Large intestine (tissue), 3 donors: ENCODE data around the gene C5orf58. TPM values are rescaled to one million over a fixed set of nuclear protein-coding genes. Genes with fewer than 3 reads are reported as not detected.

Experiments used
- DNase-seq, 2 donors: peaks; one replicate each; pipeline versions ENCODE4 v3.0.0 to v3.0.0-alpha.2; 2013
- H3K27ac ChIP-seq: one replicate; pipeline ENCODE4 v1.5.1; 2013; ENCODE audit warnings: low read length
- H3K27me3 ChIP-seq: 2 replicates; pipeline ENCODE4 v1.6.1; 2013; ENCODE audit warnings: low read length; ENCODE audit not compliant: control insufficient read depth, insufficient read depth
- H3K36me3 ChIP-seq: 2 replicates; pipeline ENCODE4 v1.6.1; 2013; ENCODE audit warnings: low read length; ENCODE audit not compliant: control insufficient read depth, insufficient read depth
- H3K4me1 ChIP-seq: one replicate; pipeline ENCODE4 v1.6.1; 2013; ENCODE audit warnings: low read length; ENCODE audit not compliant: control insufficient read depth, insufficient read depth
- H3K4me3 ChIP-seq: one replicate; pipeline ENCODE4 v1.5.1; 2013; ENCODE audit warnings: low read length
- H3K9me3 ChIP-seq: one replicate; pipeline ENCODE4 v1.6.1; 2013; ENCODE audit warnings: mild to moderate bottlenecking, low read depth, low read length, moderate library complexity; ENCODE audit not compliant: control insufficient read depth
- WGBS: methylation state at CpG from one replicate; pipeline ENCODE4 v1.1.5; 2013; ENCODE audit warnings: low lambda C conversion rate; ENCODE audit not compliant: insufficient coverage; 5-methylcytosine and 5-hydroxymethylcytosine counted together
- polyA plus RNA-seq: library from polyadenylated mRNA; unstranded; fragments of 120-200 nt; gene quantifications from one replicate; pipeline ENCODE4 v1.2.1, GENCODE V29; 2013

C5orf58 gene
- polyA plus RNA-seq, 1 donor = 1.0 TPM

DNA sequence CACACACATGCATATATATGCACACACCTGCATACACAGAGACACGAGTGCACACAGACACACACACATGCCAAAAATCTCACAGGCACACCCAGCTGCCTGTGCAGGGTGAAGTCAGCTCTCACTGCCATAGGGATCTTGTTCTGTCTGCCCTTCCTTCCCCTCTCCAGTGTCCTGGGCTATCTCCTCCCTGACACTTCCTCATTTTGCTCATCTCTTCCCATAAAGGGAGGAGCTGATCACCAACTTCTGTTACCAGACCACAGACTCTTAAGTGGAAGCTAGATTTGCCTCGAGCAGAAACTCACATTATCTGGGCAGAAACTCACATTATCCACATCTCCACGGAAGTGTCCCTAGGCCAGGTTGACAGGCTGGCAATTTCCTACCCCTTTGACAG is 36.1 kb downstream of the C5orf58 start:
- no peak for DNase-seq
- Histone ChIP-seq H3K9me3 (no peaks in the 10 kb centered on the region), H3K27me3 (peaks cover 19% of the 10 kb centered on the region), H3K4me3 (no peak overlapping the region), H3K36me3 (no peaks in the 10 kb centered on the region), H3K27ac (no peak overlapping the region), H3K4me1 (no peaks in the 10 kb centered on the region)
- WGBS = no CpG with 5 or more reads among the region's 3 CpGs

DNA sequence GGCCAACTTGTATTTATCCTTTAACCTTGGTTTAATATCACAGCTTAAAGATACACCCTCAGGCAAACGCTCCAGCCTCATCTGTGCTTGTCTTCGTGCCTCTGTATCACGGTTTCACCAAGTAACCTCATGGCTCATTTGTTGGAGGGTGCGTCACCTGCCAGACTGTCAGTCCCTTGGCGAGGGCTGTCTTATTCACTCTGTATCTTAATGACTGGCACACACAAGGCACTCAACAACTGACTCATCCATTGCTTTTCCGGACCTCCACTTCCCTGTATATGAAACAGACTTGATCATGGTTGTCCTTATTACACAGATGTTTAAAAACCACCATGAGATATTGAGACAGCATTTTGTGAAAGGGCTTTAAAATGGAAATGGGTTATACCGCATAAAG is 36.8 kb downstream of the C5orf58 start:
- WGBS = no CpG with 5 or more reads among the region's 7 CpGs

DNA sequence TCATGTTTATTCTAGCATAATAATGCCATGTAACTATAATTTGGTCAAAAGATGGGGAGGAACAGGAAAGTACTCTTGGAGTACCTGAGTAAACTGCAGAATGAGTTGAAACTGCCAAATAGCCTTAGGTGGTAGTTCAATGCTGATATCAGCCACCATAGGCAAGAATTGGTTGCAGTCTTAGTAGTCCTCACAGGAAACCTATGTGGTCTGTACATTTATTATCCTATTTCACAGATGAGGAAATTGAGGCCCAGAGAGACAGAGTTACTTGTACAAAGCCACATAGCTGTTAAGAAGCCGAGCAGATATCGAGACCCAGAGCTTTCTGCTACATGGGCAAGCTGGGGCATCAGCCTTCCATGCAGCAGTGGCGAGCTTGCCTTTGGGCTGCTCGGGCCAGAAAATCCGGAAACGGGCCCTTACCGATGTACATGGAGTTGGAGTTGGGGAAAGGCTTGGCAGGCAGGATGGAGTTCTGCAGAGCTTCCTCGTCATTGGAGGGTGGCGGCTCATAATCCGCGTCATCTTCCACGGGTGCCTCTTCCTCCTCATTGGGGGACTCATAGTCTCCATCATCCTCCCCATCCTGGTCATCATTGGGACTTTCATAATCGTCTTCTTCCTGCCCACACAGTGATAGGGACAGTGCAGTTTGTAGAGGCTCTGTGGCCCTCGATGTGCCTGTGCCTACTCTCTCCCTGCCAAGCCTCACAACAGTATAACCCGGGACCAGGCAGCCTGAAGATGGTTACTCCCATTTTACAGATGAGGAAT is 37.7 kb downstream of the C5orf58 start:
- no peak overlapping the region for H3K4me3 ChIP-seq
- H3K9me3 ChIP-seq = no peaks in the 10 kb centered on the region
- WGBS = no CpG with 5 or more reads among the region's 15 CpGs
- H3K27ac ChIP-seq = no peak overlapping the region
- no peaks in the 10 kb centered on the region for H3K36me3 ChIP-seq
- peaks cover 19% of the 10 kb centered on the region for H3K27me3 ChIP-seq
- no peaks in the 10 kb centered on the region for H3K4me1 ChIP-seq
- DNase-seq = no peak

More for the DNA sequence above, 36.8 kb downstream of the C5orf58 start:
- H3K4me1 ChIP-seq = no peaks in the 10 kb centered on the region
- DNase-seq = no peak
- no peak overlapping the region for H3K4me3 ChIP-seq
- no peak overlapping the region for H3K27ac ChIP-seq
- H3K27me3 ChIP-seq = peaks cover 19% of the 10 kb centered on the region
- no peaks in the 10 kb centered on the region for H3K9me3 ChIP-seq
- H3K36me3 ChIP-seq = no peaks in the 10 kb centered on the region

DNA sequence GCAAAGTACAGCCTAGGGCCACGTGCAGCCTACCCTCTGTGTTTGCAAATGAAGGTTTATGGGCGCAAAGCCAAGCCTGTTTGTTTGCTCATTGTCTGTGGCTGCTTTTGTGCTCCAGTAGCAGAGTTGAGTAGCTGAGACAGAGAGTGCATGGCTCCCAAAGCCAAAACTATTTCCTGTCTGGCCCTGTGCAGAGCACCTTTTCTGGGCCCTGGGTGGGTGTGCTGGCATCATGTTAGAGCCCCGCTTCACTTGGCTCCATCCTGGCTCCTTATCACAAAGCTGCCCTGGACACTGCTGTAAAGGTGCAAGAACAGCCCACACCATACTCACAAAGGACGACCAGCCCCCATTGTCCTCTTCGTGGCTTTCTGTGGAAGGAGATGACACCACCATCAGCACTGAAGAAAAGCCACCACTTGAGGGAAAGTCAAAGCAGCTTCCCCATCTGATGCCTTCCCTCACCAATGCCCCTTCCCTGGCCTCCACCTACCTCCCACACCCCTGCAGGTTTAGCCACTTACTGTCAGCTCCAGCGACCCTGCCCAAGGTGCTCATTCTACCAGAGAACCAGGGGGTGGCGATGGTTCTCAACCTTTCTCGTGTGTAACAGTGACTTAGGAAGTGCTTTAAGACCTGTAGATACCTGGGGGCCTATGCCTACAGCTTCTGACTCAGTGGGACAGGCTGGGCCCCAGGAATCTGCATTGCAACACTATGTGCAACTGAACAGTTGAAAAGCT is 41.4 kb downstream of the C5orf58 start:
- no CpG with 5 or more reads among the region's 8 CpGs for WGBS
- no peaks in the 10 kb centered on the region for H3K4me1 ChIP-seq
- H3K27ac ChIP-seq = no peak overlapping the region
- no peaks in the 10 kb centered on the region for H3K36me3 ChIP-seq
- no peaks in the 10 kb centered on the region for H3K27me3 ChIP-seq
- H3K9me3 ChIP-seq = no peaks in the 10 kb centered on the region
- no peak overlapping the region for H3K4me3 ChIP-seq
- DNase-seq = no peak

DNA sequence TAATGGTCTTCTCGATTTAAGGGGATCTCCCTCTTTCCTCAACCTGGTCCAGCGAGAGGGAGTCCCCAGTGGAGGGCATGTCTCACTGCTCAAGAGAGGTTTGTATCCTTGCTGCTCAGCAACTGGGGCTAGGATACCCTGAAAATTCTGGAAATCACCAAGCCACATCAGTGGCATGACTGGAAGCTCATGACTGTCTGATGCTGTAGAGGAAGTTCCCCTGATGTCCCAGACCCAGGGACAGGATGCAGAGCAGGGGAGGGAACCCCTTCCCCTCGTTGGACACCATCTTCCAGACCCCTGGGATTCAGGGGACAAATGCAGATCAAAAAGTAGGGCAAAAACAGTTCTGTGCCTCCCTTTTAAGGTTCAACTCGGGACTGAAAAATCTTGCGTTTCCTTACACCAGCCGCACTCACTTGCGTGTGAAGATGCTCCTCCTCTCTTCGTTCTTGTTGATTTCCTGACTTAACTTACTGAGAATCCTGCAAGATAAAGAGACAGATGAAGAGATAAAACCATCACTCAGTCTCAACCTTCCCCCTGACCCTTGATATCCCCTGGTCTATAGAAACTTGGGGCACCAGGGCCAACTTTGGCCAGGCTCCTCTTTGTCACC is 42.7 kb downstream of the C5orf58 start:
- no peaks in the 10 kb centered on the region for H3K9me3 ChIP-seq
- DNase-seq = no peak
- no peaks in the 10 kb centered on the region for H3K36me3 ChIP-seq
- H3K4me3 ChIP-seq = no peak overlapping the region
- no CpG with 5 or more reads among the region's 8 CpGs for WGBS
- no peaks in the 10 kb centered on the region for H3K27me3 ChIP-seq
- H3K4me1 ChIP-seq = no peaks in the 10 kb centered on the region
- H3K27ac ChIP-seq = no peak overlapping the region

DNA sequence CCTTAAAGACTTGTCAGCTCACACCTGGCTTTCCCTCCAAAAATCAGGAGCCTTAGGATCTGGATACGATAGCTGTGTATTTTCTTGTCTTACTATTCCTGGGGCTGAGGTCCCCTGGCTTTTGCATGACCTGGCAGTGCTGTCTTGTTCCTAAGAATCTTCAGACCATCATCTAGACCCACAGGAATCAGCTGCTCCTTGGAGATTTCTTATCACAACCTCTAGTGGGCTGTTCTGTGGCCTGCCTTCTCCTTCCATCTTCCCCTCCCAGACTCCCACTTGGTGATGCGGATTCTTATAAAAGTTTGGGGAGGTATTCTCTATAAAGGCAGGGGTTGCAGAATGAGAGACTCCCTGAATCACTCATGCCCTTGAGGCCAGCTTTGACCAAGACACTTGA is 43.4 kb downstream of the C5orf58 start:
- Histone ChIP-seq H3K4me3 (no peak overlapping the region), H3K27ac (no peak overlapping the region), H3K4me1 (no peaks in the 10 kb centered on the region), H3K9me3 (no peaks in the 10 kb centered on the region), H3K27me3 (no peaks in the 10 kb centered on the region), H3K36me3 (no peaks in the 10 kb centered on the region)
- no peak for DNase-seq
- no CpG with 5 or more reads among the region's 2 CpGs for WGBS

DNA sequence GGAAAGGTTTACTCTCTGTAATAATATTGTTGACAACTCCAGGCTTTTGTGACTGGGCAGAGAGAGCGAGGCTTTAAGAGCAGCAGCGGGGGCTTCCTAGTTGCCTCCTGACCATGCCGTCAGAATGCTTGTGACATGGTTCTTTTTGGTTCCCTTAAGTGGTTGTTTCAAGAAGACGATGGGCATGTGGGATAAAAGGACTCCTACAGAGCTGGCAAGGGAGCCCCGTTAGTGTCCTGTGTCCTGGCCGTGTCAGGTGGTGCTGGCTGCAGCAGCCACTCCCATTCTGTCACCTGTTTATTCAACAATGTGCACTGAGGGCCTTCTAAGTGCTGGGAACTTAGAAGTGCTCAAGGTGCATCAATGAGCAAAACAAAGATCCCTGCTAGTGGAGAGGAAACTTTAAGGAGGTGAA is 45.1 kb downstream of the C5orf58 start:
- Histone ChIP-seq H3K27ac (no peak overlapping the region), H3K36me3 (no peaks in the 10 kb centered on the region), H3K4me3 (no peak overlapping the region), H3K4me1 (no peaks in the 10 kb centered on the region), H3K27me3 (no peaks in the 10 kb centered on the region), H3K9me3 (no peaks in the 10 kb centered on the region)
- DNase-seq = no peak
- WGBS = no CpG with 5 or more reads among the region's 6 CpGs

DNA sequence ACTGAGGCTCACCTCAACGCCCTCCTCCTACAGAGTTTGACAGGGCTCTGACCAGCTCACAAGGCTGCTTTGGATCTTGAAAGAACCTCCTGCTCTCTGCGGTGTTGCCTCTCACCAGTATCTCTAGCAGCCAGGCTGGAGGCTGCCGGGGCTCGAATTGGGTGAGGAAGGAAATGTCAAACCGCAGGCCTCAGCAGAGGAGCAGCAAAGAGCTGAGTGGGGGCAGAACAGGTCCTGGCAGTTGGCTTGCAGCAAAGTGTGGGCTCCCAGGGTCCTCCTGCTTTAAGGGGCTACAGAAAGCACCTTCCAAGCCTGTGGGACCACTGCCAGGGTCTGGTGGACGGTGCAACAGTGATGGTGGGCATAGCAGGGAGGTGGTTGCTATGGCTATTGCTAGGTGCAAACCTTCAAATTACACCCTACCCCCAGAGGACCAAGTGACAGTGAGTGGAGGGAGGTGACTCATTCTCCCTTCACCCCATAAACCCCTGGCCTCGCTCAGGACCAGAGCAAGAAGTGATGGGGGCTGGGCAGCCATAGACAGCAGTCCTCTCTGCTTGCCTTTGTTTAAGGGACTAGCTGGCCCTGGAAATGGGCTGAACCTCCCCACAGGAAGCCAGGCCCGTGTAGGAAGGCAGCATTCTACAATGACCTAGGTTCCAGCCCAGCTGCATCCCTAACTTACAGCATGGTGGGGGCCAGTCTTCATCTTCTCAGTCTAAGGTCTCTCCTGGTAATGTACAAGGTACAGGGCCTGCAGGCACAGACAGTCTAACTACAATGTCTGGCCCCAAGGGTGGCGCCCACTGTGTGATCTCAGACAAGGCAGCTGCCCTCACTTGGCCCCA is 46.0 kb downstream of the C5orf58 start:
- DNase-seq = peak in 1 of 2 donors; percentile 30
- no peaks in the 10 kb centered on the region for H3K27me3 ChIP-seq
- WGBS = no CpG with 5 or more reads among the region's 9 CpGs
- no peaks in the 10 kb centered on the region for H3K4me1 ChIP-seq
- H3K9me3 ChIP-seq = no peaks in the 10 kb centered on the region
- no peak overlapping the region for H3K4me3 ChIP-seq
- H3K36me3 ChIP-seq = no peaks in the 10 kb centered on the region
- H3K27ac ChIP-seq = no peak overlapping the region

DNA sequence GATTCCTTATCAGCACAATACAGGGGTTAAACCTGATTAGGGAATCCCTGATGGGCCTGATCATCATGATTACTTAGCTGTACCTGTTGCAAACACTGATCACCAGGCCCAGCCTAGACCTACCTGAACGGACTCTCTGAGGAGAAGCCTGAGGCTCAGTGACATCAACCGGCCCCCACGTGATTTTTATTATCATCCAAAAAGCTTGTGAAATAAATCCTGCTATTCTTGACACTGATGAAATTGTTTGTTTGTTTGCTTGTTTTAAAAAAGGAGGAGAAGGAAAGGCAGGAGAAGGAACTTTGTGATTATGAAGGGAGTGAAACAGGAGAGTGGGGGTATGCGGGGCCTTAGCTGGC is 46.7 kb downstream of the C5orf58 start:
- Histone ChIP-seq H3K4me3 (no peak overlapping the region), H3K9me3 (no peaks in the 10 kb centered on the region), H3K4me1 (no peaks in the 10 kb centered on the region), H3K27ac (no peak overlapping the region), H3K27me3 (no peaks in the 10 kb centered on the region), H3K36me3 (no peaks in the 10 kb centered on the region)
- no CpG with 5 or more reads among the region's 4 CpGs for WGBS
- no peak for DNase-seq

DNA sequence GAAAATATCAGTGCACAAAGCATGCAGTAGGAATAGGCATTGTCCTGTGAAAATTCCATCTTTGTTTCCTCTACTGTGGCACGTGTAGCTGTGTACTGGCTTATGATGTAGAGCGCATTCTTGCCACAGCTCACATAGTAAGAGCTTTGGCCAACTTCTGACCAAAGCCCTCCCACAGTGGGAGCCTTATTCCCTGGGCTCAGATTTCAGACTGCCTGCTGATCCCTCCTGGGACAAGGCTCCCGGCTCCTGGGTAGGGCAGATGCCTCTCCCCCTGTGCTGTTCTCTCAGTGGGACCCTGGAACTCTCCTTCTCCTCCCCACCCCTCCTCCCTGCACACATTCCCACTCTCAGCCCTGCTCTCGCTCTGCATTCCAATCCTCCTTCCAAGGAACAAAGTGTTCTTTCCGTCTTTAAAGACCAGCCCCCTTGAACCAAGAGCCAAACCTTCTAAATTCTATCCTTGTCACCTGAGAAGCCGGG is 47.3 kb downstream of the C5orf58 start:
- WGBS = no CpG with 5 or more reads among the region's 6 CpGs
- H3K9me3 ChIP-seq = no peaks in the 10 kb centered on the region
- H3K4me3 ChIP-seq = no peak overlapping the region
- no peaks in the 10 kb centered on the region for H3K4me1 ChIP-seq
- no peaks in the 10 kb centered on the region for H3K27me3 ChIP-seq
- no peaks in the 10 kb centered on the region for H3K36me3 ChIP-seq
- no peak overlapping the region for H3K27ac ChIP-seq
- no peak for DNase-seq
